ENCODE data around the gene ARID3C. TPM values are rescaled to one million over a fixed set of nuclear protein-coding genes. Genes with fewer than 3 reads are reported as not detected.

Gene ARID3C
- total and polyA plus RNA-seq, 4 experiments from 2014 or later, result not detected

DNA sequence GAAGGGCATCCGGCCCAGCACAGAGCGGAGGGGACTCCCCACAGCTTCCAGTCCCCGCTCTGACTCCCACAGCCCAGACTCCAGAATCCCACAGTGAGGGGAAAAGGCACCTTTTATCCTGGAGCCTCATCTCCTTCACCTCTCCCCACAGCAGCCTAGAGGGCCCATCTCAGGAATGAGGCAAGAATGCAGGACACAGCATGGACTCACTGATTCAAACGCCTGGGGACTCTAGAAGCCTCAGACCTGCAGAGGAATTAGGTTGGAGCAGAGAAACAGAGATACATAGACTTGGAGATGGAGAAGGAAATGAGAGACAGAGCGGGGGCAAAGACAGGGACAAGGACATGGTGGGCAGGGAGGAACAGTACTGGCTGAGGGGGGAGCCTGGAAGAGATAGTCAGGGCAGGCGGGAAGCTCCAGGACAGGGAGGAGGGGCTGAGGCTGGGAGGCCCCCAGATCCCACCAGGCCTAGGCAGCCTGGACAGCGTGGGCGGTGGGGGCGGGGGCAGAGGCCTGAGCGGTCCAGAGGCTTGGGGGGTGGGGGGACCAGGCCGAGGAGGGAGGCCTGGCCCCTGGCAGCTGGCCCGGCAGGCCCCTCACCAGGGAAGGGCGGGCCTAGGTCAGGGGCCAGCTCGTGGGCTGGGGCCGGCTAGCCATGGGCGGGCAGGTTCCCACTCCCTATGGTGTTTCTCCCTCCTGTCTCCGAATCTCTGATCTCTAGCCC, 55.1 kb downstream of the ARID3C start:
- peaks cover 2 to 19% (median 9%) of the 10 kb centered on the region in 4 donors for H3K4me1 Mint-ChIP-seq
- peaks cover 26 to 44% of the 10 kb centered on the region in 2 donors for H3K27me3 Mint-ChIP-seq
- Histone ChIP-seq H3K9me3 (ENCODE audit: control insufficient read depth in 1 of 2, low read length in 2 of 2) (no peaks in the 10 kb centered on the region), H3K4me1 (ENCODE audit: insufficient read depth, low read length) (peaks cover 6% of the 10 kb centered on the region), H3K4me3 (ENCODE audit: low read length in 2 of 2) (no peak overlapping the region), H3K36me3 (ENCODE audit: insufficient read depth, low read length) (no peaks in the 10 kb centered on the region), H3K27ac (ENCODE audit: low read depth, low read length) (no peak overlapping the region), H3K27me3 (ENCODE audit: insufficient read depth, low read length) (peaks cover 7% of the 10 kb centered on the region)
- POLR2A ChIA-PET (ENCODE audit: partially characterized antibody), result no interaction called here
- no peak overlapping the region for H3K4me3 Mint-ChIP-seq
- peak overlapping the region in 1 of 7 donors; percentile 18 for H3K27ac Mint-ChIP-seq
- intact Hi-C loops (cut with micrococcal nuclease), result no loop called here
- no peak for DNase-seq
- CTCF ChIA-PET (ENCODE audit: partially characterized antibody), result interaction anchor here (0.6 kb wide), 1 partner anchor 397 kb away, joined by 4 read pairs; no protein-coding TSS in a partner anchor
- no peaks in the 10 kb centered on the region for H3K9me3 Mint-ChIP-seq
- no peaks in the 10 kb centered on the region for H3K36me3 Mint-ChIP-seq

DNA sequence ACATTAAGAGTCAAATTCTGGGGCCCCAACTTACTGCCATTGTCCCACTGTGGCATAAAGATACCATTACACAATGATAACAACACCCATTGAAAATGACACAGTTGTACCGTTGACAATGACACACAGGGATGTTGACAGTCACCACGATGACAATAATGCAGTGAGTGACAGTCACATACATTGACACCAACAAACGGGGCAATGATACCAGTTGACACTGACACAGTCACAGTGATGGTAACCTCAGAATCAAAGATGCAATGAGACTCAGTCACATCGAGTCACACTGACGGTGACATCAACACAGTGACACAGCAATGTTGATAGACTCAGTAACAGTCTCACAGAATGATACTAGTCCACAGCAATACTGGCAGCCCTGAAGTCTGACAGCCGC, 56.2 kb downstream of the ARID3C start:
- Mint-ChIP-seq H3K27me3 (peaks cover 28 to 46% of the 10 kb centered on the region in 2 donors), H3K9me3 (no peaks in the 10 kb centered on the region), H3K4me3 (no peak overlapping the region), H3K4me1 (peaks cover 2 to 15% (median 7%) of the 10 kb centered on the region in 4 donors), H3K27ac (no peak overlapping the region), H3K36me3 (no peaks in the 10 kb centered on the region)
- intact Hi-C loops (cut with micrococcal nuclease), result no loop called here
- POLR2A ChIA-PET (ENCODE audit: partially characterized antibody), result no interaction called here
- DNase-seq, result no peak
- Histone ChIP-seq H3K9me3 (ENCODE audit: control insufficient read depth in 1 of 2, low read length in 2 of 2) (no peaks in the 10 kb centered on the region), H3K4me1 (ENCODE audit: insufficient read depth, low read length) (no peaks in the 10 kb centered on the region), H3K27ac (ENCODE audit: low read depth, low read length) (no peak overlapping the region), H3K36me3 (ENCODE audit: insufficient read depth, low read length) (no peaks in the 10 kb centered on the region), H3K27me3 (ENCODE audit: insufficient read depth, low read length) (no peaks in the 10 kb centered on the region), H3K4me3 (ENCODE audit: low read length in 2 of 2) (no peak overlapping the region)
- CTCF ChIA-PET (ENCODE audit: partially characterized antibody), result no interaction called here

DNA sequence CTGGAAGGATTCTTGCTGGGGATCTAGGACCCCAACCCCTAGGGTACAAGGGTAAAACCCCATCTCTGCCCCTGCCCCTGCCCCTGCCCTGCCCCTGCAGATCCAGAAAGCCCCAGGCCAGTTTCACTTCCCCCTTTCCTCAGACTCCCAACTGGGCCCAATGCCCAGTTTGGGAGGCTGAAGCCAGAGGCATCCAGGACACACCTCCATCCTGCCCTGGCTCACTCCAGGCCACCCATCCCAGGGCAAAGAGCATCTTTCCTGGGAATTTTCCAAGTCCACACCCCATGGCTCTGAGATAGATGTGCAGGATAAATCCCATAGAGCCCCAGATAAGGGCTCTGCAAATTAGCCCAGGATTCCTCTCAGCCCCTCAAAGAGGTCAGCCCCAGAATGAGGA, 56.8 kb downstream of the ARID3C start:
- no peaks in the 10 kb centered on the region for H3K9me3 Mint-ChIP-seq
- Histone ChIP-seq H3K4me1 (ENCODE audit: insufficient read depth, low read length) (no peaks in the 10 kb centered on the region), H3K9me3 (ENCODE audit: control insufficient read depth in 1 of 2, low read length in 2 of 2) (no peaks in the 10 kb centered on the region), H3K36me3 (ENCODE audit: insufficient read depth, low read length) (no peaks in the 10 kb centered on the region), H3K4me3 (ENCODE audit: low read length in 2 of 2) (no peak overlapping the region), H3K27ac (ENCODE audit: low read depth, low read length) (no peak overlapping the region), H3K27me3 (ENCODE audit: insufficient read depth, low read length) (no peaks in the 10 kb centered on the region)
- ChIA-PET CTCF (ENCODE audit: partially characterized antibody) (no interaction called here), POLR2A (ENCODE audit: partially characterized antibody) (no interaction called here)
- peaks cover 25 to 44% of the 10 kb centered on the region in 2 donors for H3K27me3 Mint-ChIP-seq
- no peak for DNase-seq
- peaks cover 0 to 10% (median 2%) of the 10 kb centered on the region in 4 donors for H3K4me1 Mint-ChIP-seq
- no peak overlapping the region for H3K27ac Mint-ChIP-seq
- intact Hi-C loops (cut with micrococcal nuclease), result no loop called here
- H3K36me3 Mint-ChIP-seq, result no peaks in the 10 kb centered on the region
- H3K4me3 Mint-ChIP-seq, result no peak overlapping the region

DNA sequence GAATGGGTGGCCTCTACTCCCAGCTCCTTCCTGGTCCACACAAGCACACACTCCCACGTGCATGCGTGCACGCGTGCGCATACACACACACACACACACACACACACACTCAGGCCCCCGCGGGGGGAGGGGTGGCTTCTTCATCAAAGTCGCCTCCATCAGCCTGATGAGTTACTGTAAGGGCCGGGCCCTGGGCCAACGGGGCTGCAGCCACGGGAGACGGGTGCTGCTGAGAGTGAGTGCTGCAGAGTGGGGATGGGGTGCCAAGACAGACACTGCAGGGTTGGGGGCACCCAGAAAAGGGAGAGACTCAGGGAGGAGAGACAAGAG, 57.4 kb downstream of the ARID3C start:
- H3K4me3 Mint-ChIP-seq, result no peak overlapping the region
- H3K27ac Mint-ChIP-seq, result no peak overlapping the region
- peaks cover 0 to 7% (median 0%) of the 10 kb centered on the region in 4 donors for H3K4me1 Mint-ChIP-seq
- H3K9me3 Mint-ChIP-seq, result no peaks in the 10 kb centered on the region
- H3K36me3 Mint-ChIP-seq, result no peaks in the 10 kb centered on the region
- no peaks in the 10 kb centered on the region for H3K4me1 ChIP-seq (ENCODE audit: insufficient read depth, low read length)
- POLR2A ChIA-PET (ENCODE audit: partially characterized antibody), result no interaction called here
- H3K4me3 ChIP-seq (ENCODE audit: low read length in 2 of 2), result no peak overlapping the region
- H3K9me3 ChIP-seq (ENCODE audit: control insufficient read depth in 1 of 2, low read length in 2 of 2), result no peaks in the 10 kb centered on the region
- CTCF ChIA-PET (ENCODE audit: partially characterized antibody), result no interaction called here
- intact Hi-C loops (cut with micrococcal nuclease), result no loop called here
- no peak overlapping the region for H3K27ac ChIP-seq (ENCODE audit: low read depth, low read length)
- no peaks in the 10 kb centered on the region for H3K36me3 ChIP-seq (ENCODE audit: insufficient read depth, low read length)
- no peaks in the 10 kb centered on the region for H3K27me3 ChIP-seq (ENCODE audit: insufficient read depth, low read length)
- peaks cover 32 to 48% of the 10 kb centered on the region in 2 donors for H3K27me3 Mint-ChIP-seq
- no peak for DNase-seq

Other genes starting within 250 kb of the ARID3C start
- 10 to 100 TPM; 13.9 to 16.3 TPM for gene FAM219A, start 170.5 kb downstream of the ARID3C start, total RNA-seq
- 1 to 10 TPM in 1 of 2 donors, under 1 TPM in 1; 0.33 to 1.4 TPM for gene FAM219A, start 170.5 kb downstream of the ARID3C start, polyA plus RNA-seq
- not detected for gene DNAI1, start 170.3 kb downstream of the ARID3C start, total RNA-seq
- gene DNAI1, start 170.3 kb downstream of the ARID3C start, polyA plus RNA-seq, result not detected
- not detected for gene ENHO, start 106.1 kb downstream of the ARID3C start, total RNA-seq
- under 1 TPM in 1 of 2 donors, not detected in 1; 0.47 TPM for gene ENHO, start 106.1 kb downstream of the ARID3C start, polyA plus RNA-seq
- not detected for gene CNTFR, start 39.3 kb downstream of the ARID3C start, total RNA-seq
- not detected for gene CNTFR, start 39.3 kb downstream of the ARID3C start, polyA plus RNA-seq
- gene RPP25L, start 17.0 kb downstream of the ARID3C start, total RNA-seq, result 10 to 100 TPM; 28.5 to 28.9 TPM
- 10 to 100 TPM; 39.1 to 46.5 TPM for gene RPP25L, start 17.0 kb downstream of the ARID3C start, polyA plus RNA-seq
- 10 to 100 TPM; 57.8 to 62.0 TPM for gene DCTN3, start 8.6 kb downstream of the ARID3C start, total RNA-seq
- 100 to 1,000 TPM; 112 to 144 TPM for gene DCTN3, start 8.6 kb downstream of the ARID3C start, polyA plus RNA-seq
- gene SIGMAR1, start 8.7 kb upstream of the ARID3C start, total RNA-seq, result 10 to 100 TPM; 56.1 to 59.5 TPM
- gene SIGMAR1, start 8.7 kb upstream of the ARID3C start, polyA plus RNA-seq, result 100 to 1,000 TPM; 126 to 193 TPM
- gene GALT, start 17.6 kb upstream of the ARID3C start, total RNA-seq, result 100 to 1,000 TPM; 251 to 261 TPM
- 10 to 100 TPM; 81.9 to 82.9 TPM for gene GALT, start 17.6 kb upstream of the ARID3C start, polyA plus RNA-seq
- gene IL11RA, start 23.1 kb upstream of the ARID3C start, total RNA-seq, result 100 to 1,000 TPM; 204 to 209 TPM
- 10 to 100 TPM; 13.6 to 18.4 TPM for gene IL11RA, start 23.1 kb upstream of the ARID3C start, polyA plus RNA-seq
- gene CCL27, start 33.6 kb upstream of the ARID3C start, total RNA-seq, result not detected
- under 1 TPM in 1 of 2 donors, not detected in 1; 0.59 TPM for gene CCL27, start 33.6 kb upstream of the ARID3C start, polyA plus RNA-seq
- not detected for gene CCL19, start 62.2 kb upstream of the ARID3C start, total RNA-seq
- gene CCL19, start 62.2 kb upstream of the ARID3C start, polyA plus RNA-seq, result not detected
- not detected for gene CCL21, start 81.1 kb upstream of the ARID3C start, total RNA-seq
- not detected for gene CCL21, start 81.1 kb upstream of the ARID3C start, polyA plus RNA-seq

Data from CD4-positive, alpha-beta memory T cell (primary cell).